ENCODE measurements around the gene ZC3H18. TPM values are rescaled to one million over a fixed set of nuclear protein-coding genes. Genes with fewer than 3 reads are reported as not detected.

The ZC3H18 gene
- total and polyA plus RNA-seq, 10 of the 15 experiments (the other 5 are each of a cell fraction or from before 2014, with no cell fraction given) = 1.0 to 58.3 (median 22.4) TPM

- TF ChIP-seq GATAD2B (conservative IDR thresholded peaks at IDR 0.05; ENCODE audit: low read depth) (peak; percentile 96), IRF4 (IDR thresholded peaks at IDR 0.05; ENCODE audit: low read depth, low read length) (no peak), EED (IDR thresholded peaks at IDR 0.05; ENCODE audit: low read depth) (no peak), ZNF24 (IDR thresholded peaks at IDR 0.05) (0 out of 2 replicates have a peak, but pooled peaks have one; percentile 28), BACH1 (IDR thresholded peaks at IDR 0.05; ENCODE audit: borderline replicate concordance) (peak; percentile 72), IKZF1 (conservative IDR thresholded peaks at IDR 0.05) (peak; percentile 79), CHD2 (IDR thresholded peaks at IDR 0.05; ENCODE audit: borderline replicate concordance, low read depth, low read length) (no peak), WRNIP1 (IDR thresholded peaks at IDR 0.05; ENCODE audit: borderline replicate concordance, low read depth, low read length) (no peak), YBX1 (IDR thresholded peaks at IDR 0.05) (no peak), NR2C2 (IDR thresholded peaks at IDR 0.05; ENCODE audit: borderline replicate concordance, control insufficient read depth, insufficient read length, low read depth) (no peak), ATF2 (IDR thresholded peaks at IDR 0.05; ENCODE audit: low read length) (no peak), STAT1 (conservative IDR thresholded peaks at IDR 0.05) (no peak), IRF5 (IDR thresholded peaks at IDR 0.05; ENCODE audit: borderline replicate concordance) (no peak), POLR2AphosphoS5 (IDR thresholded peaks at IDR 0.05; ENCODE audit: low read length) (peak; percentile 57; the same call in 1 of the 2 replicates), PRDM15 (CRISPR knock-in tag; IDR thresholded peaks at IDR 0.05) (no peak), ASH2L (IDR thresholded peaks at IDR 0.05; ENCODE audit: borderline replicate concordance, low read depth) (no peak), E2F8 (IDR thresholded peaks at IDR 0.05; ENCODE audit: low read depth, partially characterized antibody) (no peak), FOXM1 (IDR thresholded peaks at IDR 0.05; ENCODE audit: low read depth, low read length) (no peak), CHD4 (IDR thresholded peaks at IDR 0.05) (no peak), RFX5 (IDR thresholded peaks at IDR 0.05; ENCODE audit: low read depth, low read length) (no peak), MXI1 (IDR thresholded peaks at IDR 0.05; ENCODE audit: low read depth, low read length) (no peak), MTA3 (IDR thresholded peaks at IDR 0.05; ENCODE audit: borderline replicate concordance, low read length) (no peak), ZSCAN29 (IDR thresholded peaks at IDR 0.05) (peak; percentile 62)
These were observed 36.1 kb upstream of the ZC3H18 start (continued) for GRCh38 chr16:88533932-88534637.

Data from GM12878 (cell line).